ENCODE results near the gene DDX1.

DDX1 gene

DNA sequence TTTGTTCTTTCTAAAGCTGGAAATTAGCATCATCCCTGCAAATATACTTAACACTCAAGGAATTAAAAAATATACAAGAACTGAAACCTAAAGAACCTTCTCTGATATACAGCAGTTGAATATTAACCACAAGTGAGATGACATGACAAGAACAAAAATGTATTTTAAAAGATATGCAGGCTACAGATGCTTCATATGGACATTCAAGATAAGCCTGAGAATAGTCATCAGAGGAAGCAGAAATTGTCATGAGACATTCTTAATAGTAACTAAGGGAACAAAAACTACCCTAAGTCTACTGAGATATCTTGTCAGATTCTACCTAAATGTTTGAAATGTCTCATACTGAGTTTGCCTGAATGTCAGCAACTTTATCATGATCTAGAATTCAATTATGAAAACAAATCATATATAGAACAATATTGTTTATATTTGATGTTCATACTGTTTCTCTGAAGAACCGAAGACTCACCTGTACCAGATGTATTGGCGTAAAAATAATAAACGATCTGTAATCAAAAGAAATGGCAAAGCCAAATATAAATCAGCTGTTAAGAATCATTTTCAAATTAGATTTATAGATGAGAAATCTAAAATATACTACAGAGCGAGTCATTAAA lies 35.2 kb upstream of the DDX1 start:
- TF ChIP-seq, protein P1, sequence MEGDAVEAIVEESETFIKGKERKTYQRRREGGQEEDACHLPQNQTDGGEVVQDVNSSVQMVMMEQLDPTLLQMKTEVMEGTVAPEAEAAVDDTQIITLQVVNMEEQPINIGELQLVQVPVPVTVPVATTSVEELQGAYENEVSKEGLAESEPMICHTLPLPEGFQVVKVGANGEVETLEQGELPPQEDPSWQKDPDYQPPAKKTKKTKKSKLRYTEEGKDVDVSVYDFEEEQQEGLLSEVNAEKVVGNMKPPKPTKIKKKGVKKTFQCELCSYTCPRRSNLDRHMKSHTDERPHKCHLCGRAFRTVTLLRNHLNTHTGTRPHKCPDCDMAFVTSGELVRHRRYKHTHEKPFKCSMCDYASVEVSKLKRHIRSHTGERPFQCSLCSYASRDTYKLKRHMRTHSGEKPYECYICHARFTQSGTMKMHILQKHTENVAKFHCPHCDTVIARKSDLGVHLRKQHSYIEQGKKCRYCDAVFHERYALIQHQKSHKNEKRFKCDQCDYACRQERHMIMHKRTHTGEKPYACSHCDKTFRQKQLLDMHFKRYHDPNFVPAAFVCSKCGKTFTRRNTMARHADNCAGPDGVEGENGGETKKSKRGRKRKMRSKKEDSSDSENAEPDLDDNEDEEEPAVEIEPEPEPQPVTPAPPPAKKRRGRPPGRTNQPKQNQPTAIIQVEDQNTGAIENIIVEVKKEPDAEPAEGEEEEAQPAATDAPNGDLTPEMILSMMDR (IDR thresholded peaks at IDR 0.05; ENCODE audit: low read depth, low read length), result no peak
- H3K4me3 ChIP-seq (replicated peaks in 1 of 2; ENCODE audit: low read depth in 2 of 2, low read length in 2 of 2), result no peak overlapping the region
- DNase-seq (ENCODE audit: low read depth in 2 of 2), result no peak

DNA sequence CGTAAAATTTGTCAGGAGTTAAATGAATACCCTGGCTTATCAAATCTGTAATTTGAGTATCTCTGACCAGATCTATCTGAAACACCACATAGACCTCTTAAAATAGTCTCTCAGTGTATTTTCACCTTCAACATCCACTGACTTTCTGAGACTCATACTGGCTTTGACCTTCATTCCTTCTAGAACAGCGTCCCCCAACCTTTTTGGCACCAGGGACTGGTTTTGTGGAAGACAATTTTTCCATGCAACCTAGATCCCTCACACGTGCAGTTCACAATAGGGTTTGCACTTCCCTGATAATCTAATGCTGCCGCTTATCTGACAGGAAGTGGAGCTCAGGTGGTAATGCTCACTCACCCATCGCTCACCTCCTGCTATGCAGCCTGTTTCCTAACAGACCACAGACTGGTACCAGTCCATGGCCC lies 33.8 kb upstream of the DDX1 start:
- TF ChIP-seq, protein P1 (IDR thresholded peaks at IDR 0.05; ENCODE audit: low read depth, low read length), result no peak
- DNase-seq (ENCODE audit: low read depth in 2 of 2), result no peak
- H3K4me3 ChIP-seq (replicated peaks in 1 of 2; ENCODE audit: low read depth in 2 of 2, low read length in 2 of 2), result no peak overlapping the region

DNA sequence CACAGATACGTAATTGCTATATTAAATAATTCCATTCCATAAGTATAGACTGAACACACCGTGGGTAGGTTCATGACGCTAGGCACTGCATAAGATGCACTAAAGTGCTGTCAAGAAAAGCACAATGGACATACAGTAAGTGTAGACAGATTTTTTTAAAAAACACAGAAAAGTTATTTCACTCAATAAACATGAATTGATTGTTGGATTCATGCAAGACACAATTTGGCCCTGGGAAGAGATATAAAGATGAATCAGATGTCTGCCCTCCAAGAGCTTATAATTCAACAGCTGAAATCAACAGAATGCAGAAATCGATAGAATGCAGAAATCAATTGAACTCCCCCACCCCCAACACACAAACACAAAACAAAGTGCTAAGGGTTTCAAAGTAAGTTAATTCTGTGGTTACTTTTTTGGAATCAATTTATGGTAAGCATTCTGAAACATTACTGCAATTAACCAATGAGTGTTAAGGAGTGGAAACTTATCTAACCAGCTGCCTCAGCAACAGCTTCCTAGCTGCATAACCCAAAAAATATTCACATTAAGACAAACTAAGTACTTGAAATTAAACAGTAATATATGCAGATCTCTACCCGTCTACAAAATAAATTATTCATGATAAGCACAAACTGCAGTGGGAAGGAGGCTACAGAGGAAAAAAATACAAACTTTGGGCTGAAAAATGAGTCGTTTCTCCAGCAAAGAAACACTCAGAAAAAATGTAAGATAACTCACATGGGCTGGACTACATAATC lies 32.1 kb upstream of the DDX1 start:
- TF ChIP-seq, protein P1 (IDR thresholded peaks at IDR 0.05; ENCODE audit: low read depth, low read length), result no peak
- DNase-seq (ENCODE audit: low read depth in 2 of 2), result no peak
- peak overlapping the region; percentile 85 to 91 for H3K4me3 ChIP-seq (replicated peaks in 1 of 2; ENCODE audit: low read depth in 2 of 2, low read length in 2 of 2)

DNA sequence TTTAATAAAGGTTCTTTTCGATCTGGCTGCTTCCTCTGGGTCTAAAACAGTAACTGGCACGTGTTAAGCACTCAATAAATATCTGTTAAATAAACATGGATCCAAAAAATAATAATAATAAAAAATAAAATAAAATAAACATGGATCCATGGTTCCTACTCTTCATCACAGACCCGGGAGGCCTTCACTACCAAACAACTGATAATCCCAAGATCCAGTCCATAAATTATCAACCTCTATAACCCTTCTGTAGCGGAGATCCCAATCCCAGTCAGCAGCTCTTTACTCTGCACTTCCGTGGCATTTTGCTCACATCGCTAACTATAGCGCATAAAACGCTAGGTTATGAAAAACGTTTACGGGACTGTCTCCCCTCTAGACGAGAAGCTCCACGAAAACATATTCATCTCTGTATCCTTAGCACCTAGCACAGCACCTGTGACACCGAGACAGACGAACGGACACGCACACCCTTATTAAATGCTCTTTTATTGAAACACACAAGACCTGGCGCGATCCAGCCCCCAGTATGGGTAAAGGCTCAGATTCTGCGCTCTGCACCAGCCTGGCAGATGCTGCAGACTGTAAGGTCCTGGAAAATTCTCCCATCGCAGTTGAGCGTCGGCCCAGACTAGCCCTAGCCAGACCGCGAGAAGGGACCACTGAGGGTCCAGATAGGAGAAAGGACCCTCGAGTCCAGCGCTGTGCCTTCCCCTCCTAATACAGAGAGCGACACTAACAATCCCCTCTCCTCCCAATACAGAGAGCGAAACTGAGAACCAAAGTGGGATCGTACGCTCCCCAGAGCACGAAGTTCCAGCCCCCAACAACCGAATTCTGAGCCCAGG lies 31.3 kb upstream of the DDX1 start:
- H3K4me3 ChIP-seq (replicated peaks in 1 of 2; ENCODE audit: low read depth in 2 of 2, low read length in 2 of 2), result peak overlapping the region; percentile 85 to 91
- TF ChIP-seq, protein P1 (IDR thresholded peaks at IDR 0.05; ENCODE audit: low read depth, low read length), result no peak
- DNase-seq (ENCODE audit: low read depth in 2 of 2), result peak; percentile 24 to 47

DNA sequence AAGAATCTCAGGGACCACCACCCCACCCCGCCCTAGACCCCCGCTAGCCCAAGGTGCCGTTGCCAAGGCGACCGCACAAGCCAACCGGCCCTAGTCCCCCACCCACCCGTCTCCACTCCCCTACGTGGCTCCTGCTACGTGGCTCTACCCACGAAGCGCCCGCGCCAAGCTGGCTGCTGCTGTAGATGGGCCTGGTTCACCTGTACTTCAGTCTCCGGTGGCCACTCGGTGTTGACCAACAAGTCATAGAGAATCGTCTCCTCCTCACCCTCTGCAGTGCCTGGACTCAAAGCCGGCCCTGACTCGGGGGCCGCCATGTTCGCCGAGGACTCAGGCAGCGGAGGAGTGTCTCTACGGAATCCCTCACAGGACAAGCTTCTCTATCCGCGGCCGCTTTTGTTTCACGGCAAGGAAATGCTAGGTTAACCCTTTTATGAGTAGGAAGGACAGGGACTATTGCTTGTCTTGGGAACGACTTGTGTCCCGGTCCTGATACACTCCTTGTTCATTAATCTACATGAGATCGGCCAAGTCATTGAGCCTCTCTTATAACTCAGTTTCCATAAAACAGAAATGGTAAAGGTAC lies 30.6 kb upstream of the DDX1 start, which contains the start of gene NBAS:
TSS of gene NBAS (minus strand) at position 347 of the 586 bp plus-strand sequence. CDS start at position 317, 30 bp downstream.
- H3K4me3 ChIP-seq (replicated peaks in 1 of 2; ENCODE audit: low read depth in 2 of 2, low read length in 2 of 2), result peak within 1 kb of the TSS; percentile 85 to 91
- peak; percentile 87 to 90 for DNase-seq (ENCODE audit: low read depth in 2 of 2)
- TF ChIP-seq, protein P1 (IDR thresholded peaks at IDR 0.05; ENCODE audit: low read depth, low read length), result no peak
